GM12891 (cell line): Measurements from ENCODE around the gene LIN28B.

Source experiments
- PAX5 ChIP-seq: IDR thresholded peaks from 2 replicates; pipeline ENCODE4 v1.6.1; 2011; ENCODE audit warnings: low read length, moderate library complexity, mild to moderate bottlenecking; ENCODE audit not compliant: insufficient read depth, severe bottlenecking
- POLR2A ChIP-seq: IDR thresholded peaks from 2 replicates; pipeline ENCODE4 v1.6.1; 2011; ENCODE audit warnings: low read depth, low read length, control low read depth
- POLR2AphosphoS5 ChIP-seq: IDR thresholded peaks from 2 replicates; pipeline ENCODE4 v1.6.1; 2011; ENCODE audit warnings: low read depth, low read length, control low read depth
- POU2F2 ChIP-seq: IDR thresholded peaks from 2 replicates; pipeline ENCODE4 v1.6.1; 2011; ENCODE audit warnings: low read depth, mild to moderate bottlenecking, control low read depth, low read length, moderate library complexity
- SPI1 ChIP-seq: IDR thresholded peaks from 2 replicates; pipeline ENCODE4 v1.6.1; 2011; ENCODE audit warnings: low read depth, low read length, control low read depth
- TAF1 ChIP-seq: IDR thresholded peaks from 2 replicates; pipeline ENCODE4 v1.6.1; 2011; ENCODE audit warnings: low read depth, low read length, control low read depth

GRCh38 chr6:105069821-105070445 is 113.0 kb downstream of the LIN28B start:
- TF ChIP-seq POLR2A, result no peak
- no peak for TF ChIP-seq POLR2AphosphoS5
- no peak for TF ChIP-seq TAF1
- TF ChIP-seq PAX5, result no peak
- TF ChIP-seq SPI1, result no peak
- no peak for TF ChIP-seq POU2F2
